HEK293 (cell line): ENCODE results near the gene METTL25B.

Source experiments
- CTCF ChIA-PET: fragments of 350-600 bp; formaldehyde crosslinking; extraction: SDS; loops from one replicate; lab custom pipeline; 2021; ENCODE audit warnings: antibody characterized with exemption; lab: Yijun Ruan, JAX
- POLR2A ChIA-PET: fragments of 300-600 bp; formaldehyde crosslinking; extraction: SDS; loops from one replicate; lab custom pipeline; 2020; ENCODE audit warnings: antibody characterized with exemption, inconsistent platforms; lab: Yijun Ruan, JAX
- H3K27ac ChIP-seq: fragments of 200-500 bp; sonication (Bioruptor generic); 2 replicates; pipeline ENCODE4 v1.5.1; 2014; ENCODE audit warnings: low read depth, low read length, control low read depth, inconsistent platforms; ENCODE audit errors: extremely low read depth
- H3K36me3 ChIP-seq, 2 experiments: fragments of 200-500 bp in 1 of 2; sonication (Bioruptor generic) in 1 of 2; 1 replicate in 1 of 2; 2 replicates in 1 of 2; pipeline ENCODE4 v1.5.1; 2014 to 2017; ENCODE audit warnings: inconsistent platforms in 2 of 2, low read length in 2 of 2; ENCODE audit not compliant: control insufficient read depth in 2 of 2, insufficient read depth in 1 of 2
- H3K4me1 ChIP-seq: fragments of 200-500 bp; sonication (Bioruptor generic); 2 replicates; pipeline ENCODE4 v1.5.1; 2014; ENCODE audit warnings: mild to moderate bottlenecking, low read length, inconsistent platforms; ENCODE audit not compliant: control insufficient read depth, insufficient read depth
- H3K4me3 ChIP-seq: 2 replicates; pipeline ENCODE4 v1.5.1; 2011; ENCODE audit warnings: low read depth, mild to moderate bottlenecking, control low read depth, low read length, moderate library complexity
- H3K9me3 ChIP-seq: fragments of 200-500 bp; sonication (Bioruptor generic); 2 replicates; pipeline ENCODE4 v1.5.1; 2014; ENCODE audit warnings: low read depth, low read length, inconsistent platforms; ENCODE audit not compliant: control insufficient read depth, insufficient read depth
- CTCF ChIP-seq: fragments of 450-650 bp; formaldehyde crosslinking; IDR thresholded peaks from 2 replicates; pipeline ENCODE4 v1.5.1; 2016; ENCODE audit warnings: missing biosample characterization, missing genetic modification characterization
- EGR2 ChIP-seq: fragments of 450-650 bp; formaldehyde crosslinking; IDR thresholded peaks from 2 replicates; pipeline ENCODE4 v1.5.1; 2016; ENCODE audit warnings: low read depth, missing biosample characterization, missing genetic modification characterization
- GLIS1 ChIP-seq: fragments of 450-650 bp; formaldehyde crosslinking; IDR thresholded peaks from 2 replicates; pipeline ENCODE4 v1.5.1; 2016; ENCODE audit warnings: missing biosample characterization, missing genetic modification characterization
- GLIS2 ChIP-seq: fragments of 450-650 bp; formaldehyde crosslinking; IDR thresholded peaks from 2 replicates; pipeline ENCODE4 v1.5.1; 2016; ENCODE audit warnings: missing biosample characterization, missing genetic modification characterization
- HOXC10 ChIP-seq: sonication (generic); formaldehyde crosslinking; IDR thresholded peaks from 2 replicates; pipeline ENCODE4 v1.8.1; 2023; ENCODE audit warnings: mild to moderate bottlenecking, missing genetic modification reagents
- SP2 ChIP-seq: fragments of 450-650 bp; formaldehyde crosslinking; IDR thresholded peaks from 2 replicates; pipeline ENCODE4 v1.5.1; 2016; ENCODE audit warnings: missing biosample characterization, missing genetic modification characterization
- ZBTB6 ChIP-seq: fragments of 450-650 bp; formaldehyde crosslinking; IDR thresholded peaks from 2 replicates; pipeline ENCODE4 v1.5.1; 2017; ENCODE audit warnings: missing biosample characterization, missing genetic modification characterization
- ZEB2 ChIP-seq: fragments of 450-650 bp; formaldehyde crosslinking; IDR thresholded peaks from 2 replicates; pipeline ENCODE4 v1.5.1; 2016; ENCODE audit warnings: missing biosample characterization, missing genetic modification characterization
- ZFHX2 ChIP-seq: fragments of 450-650 bp; formaldehyde crosslinking; conservative IDR thresholded peaks from 2 replicates; pipeline ENCODE4 v1.5.1; 2016; ENCODE audit warnings: missing biosample characterization, missing genetic modification characterization
- ZIC2 ChIP-seq: fragments of 450-650 bp; formaldehyde crosslinking; IDR thresholded peaks from 2 replicates; pipeline ENCODE4 v1.5.1; 2016; ENCODE audit warnings: missing biosample characterization, missing genetic modification characterization
- ZNF10 ChIP-seq: fragments of 450-650 bp; formaldehyde crosslinking; IDR thresholded peaks from 2 replicates; pipeline ENCODE4 v1.5.1; 2017; ENCODE audit warnings: missing biosample characterization, missing genetic modification characterization
- ZNF175 ChIP-seq: fragments of 450-650 bp; formaldehyde crosslinking; IDR thresholded peaks from 2 replicates; pipeline ENCODE4 v1.5.1; 2016; ENCODE audit warnings: missing biosample characterization, missing genetic modification characterization
- ZNF274 ChIP-seq, 2 experiments: fragments of 200-500 bp in 1 of 2; fragments of 450-650 bp in 1 of 2; sonication (Bioruptor generic) in 1 of 2; formaldehyde crosslinking in 1 of 2; IDR thresholded peaks; 2 replicates each; pipeline versions ENCODE4 v1.5.1 to v1.6.1; 2014 to 2016; ENCODE audit warnings: borderline replicate concordance in 1 of 2, inconsistent platforms in 1 of 2, low read length in 1 of 2, missing biosample characterization in 1 of 2, missing genetic modification characterization in 1 of 2
- ZNF335 ChIP-seq: fragments of 450-650 bp; formaldehyde crosslinking; conservative IDR thresholded peaks from 2 replicates; pipeline ENCODE4 v1.5.1; 2016; ENCODE audit warnings: missing biosample characterization, missing genetic modification characterization
- ZNF341 ChIP-seq: fragments of 450-650 bp; formaldehyde crosslinking; IDR thresholded peaks from 2 replicates; pipeline ENCODE4; 2016; ENCODE audit warnings: low read depth, missing biosample characterization, missing genetic modification characterization
- ZNF394 ChIP-seq: fragments of 450-650 bp; formaldehyde crosslinking; IDR thresholded peaks from 2 replicates; pipeline ENCODE4 v1.5.1; 2016; ENCODE audit warnings: missing biosample characterization, missing genetic modification characterization, mild to moderate bottlenecking, moderate library complexity, borderline replicate concordance
- ZNF416 ChIP-seq: fragments of 450-650 bp; formaldehyde crosslinking; IDR thresholded peaks from 2 replicates; pipeline ENCODE4 v1.5.1; 2016; ENCODE audit warnings: missing biosample characterization, missing genetic modification characterization
- ZNF558 ChIP-seq: fragments of 450-650 bp; formaldehyde crosslinking; IDR thresholded peaks from 2 replicates; pipeline ENCODE4 v1.5.1; 2016; ENCODE audit warnings: missing biosample characterization, missing genetic modification characterization
- ZNF600 ChIP-seq: fragments of 450-650 bp; formaldehyde crosslinking; IDR thresholded peaks from 2 replicates; pipeline ENCODE4 v1.5.1; 2016; ENCODE audit warnings: missing biosample characterization, missing genetic modification characterization
- ZNF626 ChIP-seq: fragments of 450-650 bp; sonication (Bioruptor Pico); formaldehyde crosslinking; IDR thresholded peaks from 2 replicates; pipeline ENCODE4 v1.5.1; 2018; ENCODE audit warnings: missing biosample characterization, missing genetic modification characterization, inconsistent platforms
- ZNF660 ChIP-seq: fragments of 450-650 bp; IDR thresholded peaks from 2 replicates; pipeline ENCODE4 v1.5.1; 2018; ENCODE audit warnings: missing biosample characterization, mild to moderate bottlenecking, missing genetic modification characterization
- ZNF692 ChIP-seq: fragments of 450-650 bp; formaldehyde crosslinking; IDR thresholded peaks from 2 replicates; pipeline ENCODE4 v1.5.1; 2016; ENCODE audit warnings: missing biosample characterization, missing genetic modification characterization
- ZNF776 ChIP-seq: fragments of 450-650 bp; formaldehyde crosslinking; IDR thresholded peaks from 2 replicates; pipeline ENCODE4 v1.5.0; 2017; ENCODE audit warnings: missing biosample characterization, missing genetic modification characterization, borderline replicate concordance
- ZNF843 ChIP-seq: fragments of 450-650 bp; formaldehyde crosslinking; IDR thresholded peaks from 2 replicates; pipeline ENCODE4 v1.5.1; 2016; ENCODE audit warnings: missing biosample characterization, missing genetic modification characterization

METTL25B gene

GRCh38 chr1:156691665-156692440, 36.4 kb upstream of the METTL25B start:
- Histone ChIP-seq H3K9me3 (no peaks in the 10 kb centered on the region), H3K36me3 (no peaks in the 10 kb centered on the region), H3K27ac (no peak overlapping the region), H3K4me1 (peaks cover 16% of the 10 kb centered on the region), H3K4me3 (no peak overlapping the region)
- POLR2A ChIA-PET = interaction anchor here (0.8 to 3.9 kb wide), 3 partner anchors 9 to 37 kb away, joined by 3 to 44 read pairs (median 29); partner anchors contain the start of genes ISG20L2 and METTL25B
- CTCF ChIA-PET = interaction anchor here (0.5 to 21.1 kb wide), 11 partner anchors 15 to 453 kb away, joined by 4 to 579 read pairs (median 136); partner anchors contain the start of genes CRABP2, INSRR, ISG20L2 and METTL25B
- TF ChIP-seq SP2 (tag by site-specific recombination) (peak; percentile 37), ZBTB6 (tag by site-specific recombination) (no peak), ZNF10 (tag by site-specific recombination) (no peak), ZNF660 (tag by site-specific recombination) (no peak), ZNF600 (tag by site-specific recombination) (peak; percentile 91), ZNF175 (tag by site-specific recombination) (no peak), GLIS2 (tag by site-specific recombination) (peak; percentile 45; the same call in 1 of the 2 replicates), ZNF341 (tag by site-specific recombination) (peak; percentile 64), GLIS1 (tag by site-specific recombination) (peak; percentile 33; the same call in 1 of the 2 replicates), ZNF274 (IDR thresholded peaks at IDR 0.05; ENCODE audit: low read length) (no peak), ZNF274 (tag by site-specific recombination; IDR thresholded peaks at IDR 0.05; ENCODE audit: borderline replicate concordance) (no peak), ZNF416 (tag by site-specific recombination) (no peak), ZNF335 (tag by site-specific recombination) (no peak), CTCF (tag by site-specific recombination) (peak; percentile 40; the same call in 1 of the 2 replicates), ZNF692 (no peak), ZNF394 (tag by site-specific recombination) (peak; percentile 20; the same call in 1 of the 2 replicates), EGR2 (tag by site-specific recombination) (peak; percentile 96), ZIC2 (tag by site-specific recombination) (peak; percentile 74), ZNF558 (tag by site-specific recombination) (no peak), ZFHX2 (tag by site-specific recombination) (peak; percentile 96), ZEB2 (tag by site-specific recombination) (no peak), ZNF843 (tag by site-specific recombination) (no peak), ZNF776 (no peak), HOXC10 (CRISPR knock-in tag) (no peak), ZNF626 (tag by site-specific recombination) (no peak)
